ENCODE measurements around the gene PCSK4. TPM values are rescaled to one million over a fixed set of nuclear protein-coding genes. Genes with fewer than 3 reads are reported as not detected.

PCSK4 gene
- total and polyA plus RNA-seq, 9 of the 15 experiments (the other 6 are each of a cell fraction or from before 2014, with no cell fraction given): 0.01 to 9.1 (median 2.1) TPM; not detected in 1

DNA sequence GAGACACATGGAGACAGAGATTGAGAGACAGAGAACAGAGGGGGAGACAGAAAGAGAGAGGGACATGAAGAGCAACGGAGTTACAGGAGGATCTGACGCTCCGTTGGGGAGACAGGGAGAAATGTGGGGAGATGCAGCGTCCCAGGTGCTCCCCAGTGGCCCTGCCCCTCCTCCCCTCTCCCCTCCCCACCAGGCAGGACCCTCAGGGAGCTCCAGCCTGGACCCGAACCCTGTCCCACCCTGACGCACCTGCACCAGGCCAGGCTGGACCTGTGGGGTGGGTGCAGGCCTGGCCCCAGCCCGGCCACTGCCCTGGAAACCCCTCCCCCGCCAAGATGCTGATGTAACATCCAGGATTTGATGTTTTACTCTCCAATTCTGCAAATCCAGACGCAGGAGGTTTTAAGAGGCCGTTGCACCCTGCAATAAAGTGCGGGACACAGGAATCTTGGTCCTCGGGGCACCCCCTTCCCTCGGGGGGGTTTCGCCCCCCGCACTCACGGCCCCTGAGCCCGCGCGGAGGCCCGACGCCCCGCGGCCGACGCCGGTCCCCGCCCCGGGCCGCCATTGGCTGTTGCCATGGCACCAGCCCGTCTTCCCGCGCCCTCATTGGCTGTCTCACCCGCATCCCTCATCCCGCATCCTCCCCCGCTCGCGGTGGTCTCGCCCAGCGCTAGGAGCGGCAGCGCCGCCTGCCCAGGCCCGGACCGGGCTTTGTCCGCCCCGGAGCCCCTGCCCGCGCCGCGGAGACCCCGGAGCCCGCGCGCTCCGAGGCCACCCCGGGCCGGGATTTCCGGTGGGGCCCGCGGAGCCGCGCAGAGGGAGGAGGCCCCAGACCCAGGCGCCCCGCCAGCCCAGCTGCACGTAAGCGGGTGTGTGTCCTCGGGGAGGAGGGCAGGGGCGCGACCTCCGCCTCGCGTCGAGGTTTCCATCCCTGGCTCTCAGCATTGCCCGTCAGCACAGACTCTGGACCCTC is 40.4 kb downstream of the PCSK4 start, which contains the start of gene APC2 (continued):
- TF ChIP-seq ZNF407 (IDR thresholded peaks at IDR 0.05; ENCODE audit: low read depth): no peak
- no peak for TF ChIP-seq ZFP36 (IDR thresholded peaks at IDR 0.05; ENCODE audit: low read depth, low read length, partially characterized antibody)
- TF ChIP-seq ZNF740 (CRISPR knock-in tag; IDR thresholded peaks at IDR 0.05): 0 out of 2 replicates have a peak, but pooled peaks have one; percentile 31
- TF ChIP-seq ZNF740 (tag; IDR thresholded peaks at IDR 0.05): no peak
- no peak for TF ChIP-seq ZSCAN32 (CRISPR knock-in tag; IDR thresholded peaks at IDR 0.05)
- peak; percentile 98 for TF ChIP-seq RREB1 (CRISPR knock-in tag; IDR thresholded peaks at IDR 0.05)
- peak; percentile 100 for TF ChIP-seq RBM25 (IDR thresholded peaks at IDR 0.05; ENCODE audit: low read depth, low read length, severe bottlenecking)
- peak; percentile 59; the same call in 1 of the 2 replicates for TF ChIP-seq MBD2 (IDR thresholded peaks at IDR 0.05; ENCODE audit: borderline replicate concordance, low read depth)
- TF ChIP-seq CTBP1 (IDR thresholded peaks at IDR 0.05; ENCODE audit: borderline replicate concordance): peak; percentile 86
- TF ChIP-seq PCBP1 (IDR thresholded peaks at IDR 0.05; ENCODE audit: low read depth, low read length, poor library complexity, severe bottlenecking): peak; percentile 61
- peak; percentile 55 for TF ChIP-seq EGR1 (conservative IDR thresholded peaks at IDR 0.05)
